LNCAP (cell line): Measurements from ENCODE around the gene GAPT.

Experiments used
- CTCF ChIP-seq: fragments of 450-650 bp; IDR thresholded peaks from 2 replicates; pipeline ENCODE4 v1.5.1; 2017; ENCODE audit warnings: mild to moderate bottlenecking

Gene GAPT

DNA sequence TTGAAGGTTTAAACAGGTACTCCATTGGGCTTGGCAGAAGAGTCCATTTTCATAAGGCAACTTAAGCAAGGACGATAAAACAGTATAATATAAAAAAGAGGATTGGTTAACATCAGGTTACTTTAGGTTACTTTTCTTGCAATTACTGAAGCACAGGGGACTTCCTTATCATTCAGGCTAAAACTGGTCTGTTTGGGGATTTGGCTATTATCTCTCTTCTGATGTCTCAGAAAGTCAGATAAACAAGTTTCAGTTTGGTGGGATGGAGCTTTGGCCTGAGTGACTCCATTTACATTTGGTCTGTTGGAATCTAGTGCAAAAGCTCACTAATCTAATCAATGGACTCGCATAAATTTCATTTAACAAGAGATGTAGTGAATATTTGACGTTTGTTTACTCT is 8.0 kb downstream of the GAPT start:
- TF ChIP-seq CTCF = no peak

DNA sequence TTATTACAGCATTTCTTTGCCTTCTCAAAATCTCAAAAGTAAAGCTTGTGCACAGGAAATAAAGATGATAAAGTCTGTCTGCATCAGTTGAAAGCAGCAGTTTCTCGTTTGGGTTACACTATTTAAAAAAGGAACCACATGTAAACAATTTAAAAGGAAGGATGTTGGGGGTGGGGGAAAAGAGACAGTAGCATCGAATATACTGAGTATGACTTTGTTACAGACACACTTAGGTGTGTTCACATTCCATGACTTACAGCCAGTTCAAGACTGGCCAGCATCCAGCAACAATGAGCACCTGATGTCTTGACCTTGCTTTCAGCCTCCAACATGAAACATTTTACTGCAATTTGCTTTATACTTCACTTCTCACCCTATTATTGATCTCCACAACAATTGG is 8.7 kb downstream of the GAPT start:
- TF ChIP-seq CTCF = no peak

DNA sequence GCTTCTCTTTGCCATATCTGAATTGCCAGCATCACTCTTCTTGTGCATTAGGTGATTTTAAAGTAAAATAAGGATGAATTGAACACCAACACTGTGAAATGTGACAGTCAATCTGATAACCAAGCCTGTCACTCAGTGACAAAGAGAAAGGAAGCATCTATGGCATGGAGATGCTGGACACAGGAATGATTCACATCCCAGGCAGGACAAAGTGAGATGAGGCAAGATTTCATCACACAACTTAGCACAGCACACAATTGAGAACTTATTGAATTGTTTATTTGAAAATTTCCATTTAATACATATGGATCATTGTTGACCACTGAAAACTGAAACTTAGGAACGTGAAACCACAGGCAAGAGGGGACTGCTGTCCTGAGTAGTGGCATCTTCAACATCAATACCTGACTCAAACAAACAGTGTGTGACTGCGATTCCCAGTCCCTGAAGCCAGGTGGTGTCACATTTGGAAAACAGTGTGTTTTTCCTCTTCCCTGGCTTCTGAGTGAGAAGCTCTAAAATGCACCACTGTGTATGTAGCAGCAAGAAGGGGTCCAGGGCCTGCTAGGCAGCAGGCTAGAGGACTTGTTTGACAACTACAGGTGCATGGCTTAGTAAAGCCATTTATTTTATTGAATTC is 10.7 kb downstream of the GAPT start:
- TF ChIP-seq CTCF = no peak

GRCh38 chr5:58503390-58504046 is 12.3 kb downstream of the GAPT start:
- TF ChIP-seq CTCF = no peak

DNA sequence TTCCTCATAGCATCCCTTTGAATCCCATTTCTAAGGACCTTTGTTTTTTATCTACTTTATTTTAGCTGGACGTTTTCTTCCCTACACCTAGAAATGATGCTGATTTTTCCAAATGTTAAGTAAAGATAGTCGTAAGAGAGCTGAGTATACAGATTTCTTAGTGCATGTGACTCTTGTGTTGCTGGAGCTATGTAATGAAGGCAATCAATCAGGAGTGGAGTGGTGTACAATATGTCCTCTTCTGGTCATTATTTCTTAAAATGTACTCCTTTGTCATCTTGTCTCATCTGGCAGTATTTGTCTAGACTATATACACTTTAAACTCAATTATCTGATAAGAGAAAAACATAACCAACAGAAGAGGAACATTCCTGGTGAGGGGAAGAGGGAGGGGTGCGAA is 13.5 kb downstream of the GAPT start:
- no peak for TF ChIP-seq CTCF

GRCh38 chr5:58505502-58505901 is 14.3 kb downstream of the GAPT start:
- no peak for TF ChIP-seq CTCF

GRCh38 chr5:58505971-58506640 is 14.9 kb downstream of the GAPT start:
- no peak for TF ChIP-seq CTCF
